GM06990 (cell line): ENCODE results near the gene MTCL1.

Experiments
- DNase-seq: peaks from one replicate; pipeline ENCODE4 v3.0.0-alpha.2; 2011; ENCODE audit not compliant: insufficient read length; ENCODE audit errors: extremely low read depth
- H3K27me3 ChIP-seq: replicated peaks from 2 replicates; pipeline ENCODE4 v1.6.0; 2011; ENCODE audit warnings: low read length; ENCODE audit not compliant: control insufficient read depth, insufficient read depth
- H3K36me3 ChIP-seq: 2 replicates; pipeline ENCODE4 v1.5.1; 2011; ENCODE audit warnings: low read length; ENCODE audit not compliant: control insufficient read depth, insufficient read depth
- H3K4me3 ChIP-seq: replicated peaks from 2 replicates; pipeline ENCODE4 v1.5.1; 2011; ENCODE audit warnings: low read depth, mild to moderate bottlenecking, control low read depth, low read length
- CTCF ChIP-seq: IDR thresholded peaks from 2 replicates; pipeline ENCODE4 v1.5.1; 2011; ENCODE audit warnings: low read length, control low read depth, mild to moderate bottlenecking, inconsistent platforms; ENCODE audit not compliant: insufficient read depth, poor library complexity, severe bottlenecking

The MTCL1 gene

GRCh38 chr18:8842506-8842905 is 137.2 kb downstream of the MTCL1 start:
- TF ChIP-seq CTCF = no peak
- DNase-seq = no peak
- Histone ChIP-seq H3K27me3 (no peaks in the 10 kb centered on the region; the same call in 1 of the 2 replicates), H3K4me3 (no peak overlapping the region), H3K36me3 (no peaks in the 10 kb centered on the region)

GRCh38 chr18:8843005-8843404 is 137.6 kb downstream of the MTCL1 start:
- Histone ChIP-seq H3K4me3 (no peak overlapping the region), H3K36me3 (no peaks in the 10 kb centered on the region), H3K27me3 (no peaks in the 10 kb centered on the region; the same call in 1 of the 2 replicates)
- no peak for TF ChIP-seq CTCF
- no peak for DNase-seq

GRCh38 chr18:8844721-8845148 is 139.4 kb downstream of the MTCL1 start:
- no peak for TF ChIP-seq CTCF
- Histone ChIP-seq H3K27me3 (no peaks in the 10 kb centered on the region; the same call in 1 of the 2 replicates), H3K36me3 (no peaks in the 10 kb centered on the region), H3K4me3 (no peak overlapping the region)
- no peak for DNase-seq

GRCh38 chr18:8845506-8845905 is 140.2 kb downstream of the MTCL1 start:
- H3K4me3 ChIP-seq = no peak overlapping the region
- TF ChIP-seq CTCF = no peak
- no peaks in the 10 kb centered on the region for H3K36me3 ChIP-seq
- DNase-seq = no peak
- H3K27me3 ChIP-seq = no peaks in the 10 kb centered on the region; the same call in 1 of the 2 replicates

GRCh38 chr18:8847066-8847755 is 141.9 kb downstream of the MTCL1 start:
- TF ChIP-seq CTCF = no peak
- H3K4me3 ChIP-seq = no peak overlapping the region
- H3K36me3 ChIP-seq = no peaks in the 10 kb centered on the region
- no peaks in the 10 kb centered on the region; the same call in none of the 2 replicates for H3K27me3 ChIP-seq
- no peak for DNase-seq
